GM12878 (cell line): ENCODE measurements around the gene TYK2.

Experiments
- BHLHE40 ChIP-seq, 2 experiments: fragments of 450-650 bp in 1 of 2; IDR thresholded peaks; 2 replicates each; pipeline ENCODE4 v1.6.1; 2011 to 2017; ENCODE audit warnings: low read depth in 2 of 2, borderline replicate concordance in 1 of 2, improper control_type of control experiment in 1 of 2, low read length in 1 of 2, mild to moderate bottlenecking in 1 of 2
- FOS ChIP-seq: IDR thresholded peaks from 3 replicates; pipeline ENCODE4 v1.6.1; 2011; ENCODE audit warnings: borderline replicate concordance; ENCODE audit not compliant: insufficient read length; ENCODE audit errors: extremely low read depth
- HSF1 ChIP-seq: fragments of 150-350 bp; IDR thresholded peaks from 2 replicates; pipeline ENCODE4 v1.6.1; 2014; ENCODE audit warnings: mild to moderate bottlenecking, low read depth, low read length
- KDM1A ChIP-seq: fragments of 200-600 bp; sonication (generic); IDR thresholded peaks from 2 replicates; pipeline ENCODE4 v1.6.1; 2016; ENCODE audit warnings: borderline replicate concordance
- NFIC ChIP-seq: IDR thresholded peaks from 2 replicates; pipeline ENCODE4 v1.6.1; 2012; ENCODE audit warnings: low read depth, mild to moderate bottlenecking, inconsistent platforms, low read length, moderate library complexity
- NR2F1 ChIP-seq: fragments of 450-650 bp; conservative IDR thresholded peaks from 2 replicates; pipeline ENCODE4 v1.6.1; 2017; ENCODE audit warnings: mild to moderate bottlenecking
- POLR2A ChIP-seq: IDR thresholded peaks from 2 replicates; pipeline ENCODE4 v1.6.1; 2011; ENCODE audit warnings: low read depth, mild to moderate bottlenecking, low read length
- SMAD1 ChIP-seq: fragments of 450-650 bp; IDR thresholded peaks from 2 replicates; pipeline ENCODE4 v1.6.1; 2018; ENCODE audit warnings: mild to moderate bottlenecking, low read depth; ENCODE audit not compliant: partially characterized antibody
- SUZ12 ChIP-seq: fragments of 200-600 bp; sonication (generic); IDR thresholded peaks from one replicate; pipeline ENCODE4 v1.6.1; 2018; ENCODE audit warnings: antibody characterized with exemption, mild to moderate bottlenecking; ENCODE audit not compliant: unreplicated experiment
- ZNF384 ChIP-seq: IDR thresholded peaks from 2 replicates; pipeline ENCODE4 v1.6.1; 2012; ENCODE audit warnings: low read depth, mild to moderate bottlenecking, low read length, improper control_type of control experiment, borderline replicate concordance

GRCh38 chr19:10422046-10422461, 41.7 kb upstream of the TYK2 start:
- TF ChIP-seq KDM1A (no peak), NFIC (no peak), NR2F1 (no peak), SUZ12 (no peak), POLR2A (no peak), ZNF384 (no peak), HSF1 (no peak), FOS (no peak), BHLHE40 (IDR thresholded peaks at IDR 0.05; ENCODE audit: borderline replicate concordance in 1 of 2, low read depth in 2 of 2, low read length in 1 of 2) (no peak), SMAD1 (no peak)
